H9 (cell line): ENCODE data around the gene RNU6-9. TPM values are rescaled to one million over a fixed set of nuclear protein-coding genes. Genes with fewer than 3 reads are reported as not detected.

Experiments
- DNase-seq: peaks from one replicate; pipeline ENCODE4 v3.0.0-alpha.2; 2017
- H2AFZ ChIP-seq: one replicate; pipeline ENCODE4 v1.6.1; 2013; ENCODE audit warnings: mild to moderate bottlenecking, low read length, control low read depth, moderate library complexity
- H2AK5ac ChIP-seq: 2 replicates; pipeline ENCODE4 v1.6.1; 2013; ENCODE audit warnings: low read length, control low read depth, mixed read lengths; ENCODE audit not compliant: insufficient read length
- H2BK120ac ChIP-seq: one replicate; pipeline ENCODE4 v1.6.1; 2013; ENCODE audit warnings: low read depth, mild to moderate bottlenecking, low read length, control low read depth, inconsistent platforms; ENCODE audit not compliant: poor library complexity, severe bottlenecking
- H2BK12ac ChIP-seq: 2 replicates; pipeline ENCODE4 v1.6.1; 2013; ENCODE audit warnings: low read length, control low read depth, mixed read lengths, low read depth; ENCODE audit not compliant: insufficient read length
- H2BK15ac ChIP-seq: 2 replicates; pipeline ENCODE4 v1.6.1; 2013; ENCODE audit warnings: low read depth, low read length, control low read depth
- H2BK20ac ChIP-seq: one replicate; pipeline ENCODE4 v1.6.1; 2013; ENCODE audit warnings: low read depth, mild to moderate bottlenecking, low read length, control low read depth, inconsistent platforms; ENCODE audit not compliant: poor library complexity, severe bottlenecking
- H2BK5ac ChIP-seq: 2 replicates; pipeline ENCODE4 v1.6.1; 2013; ENCODE audit warnings: low read length, control low read depth, mixed read lengths; ENCODE audit not compliant: insufficient read length
- H3K14ac ChIP-seq: 2 replicates; pipeline ENCODE4 v1.6.1; 2013; ENCODE audit warnings: low read length, control low read depth; ENCODE audit not compliant: insufficient read depth
- H3K18ac ChIP-seq: 2 replicates; pipeline ENCODE4 v1.6.1; 2013; ENCODE audit warnings: low read depth, mild to moderate bottlenecking, mixed read lengths, low read length, control low read depth; ENCODE audit not compliant: insufficient read length
- H3K23ac ChIP-seq: 2 replicates; pipeline ENCODE4 v1.6.1; 2013; ENCODE audit warnings: low read length, control low read depth, mixed read lengths, low read depth; ENCODE audit not compliant: insufficient read length
- H3K23me2 ChIP-seq: 2 replicates; pipeline ENCODE4 v1.6.1; 2013; ENCODE audit warnings: low read depth, mild to moderate bottlenecking, mixed read lengths, low read length, control low read depth; ENCODE audit not compliant: insufficient read length, poor library complexity, severe bottlenecking
- H3K27ac ChIP-seq: 2 replicates; pipeline ENCODE4 v1.5.1; 2013; ENCODE audit warnings: low read length, control low read depth, mixed read lengths, low read depth; ENCODE audit not compliant: insufficient read length
- H3K27me3 ChIP-seq: 2 replicates; pipeline ENCODE4 v1.6.1; 2013; ENCODE audit warnings: low read length, control low read depth, inconsistent platforms; ENCODE audit not compliant: insufficient read depth
- H3K4ac ChIP-seq: 2 replicates; pipeline ENCODE4 v1.6.1; 2013; ENCODE audit warnings: low read depth, mild to moderate bottlenecking, control low read depth, inconsistent platforms, low read length, moderate library complexity
- H3K4me1 ChIP-seq: 2 replicates; pipeline ENCODE4 v1.6.1; 2013; ENCODE audit warnings: low read length, control low read depth, inconsistent platforms; ENCODE audit not compliant: insufficient read depth
- H3K4me2 ChIP-seq: 2 replicates; pipeline ENCODE4 v1.6.1; 2013; ENCODE audit warnings: low read length, control low read depth, mixed read lengths; ENCODE audit not compliant: insufficient read length, insufficient read depth
- H3K56ac ChIP-seq: 2 replicates; pipeline ENCODE4 v1.6.1; 2013; ENCODE audit warnings: low read depth, mild to moderate bottlenecking, mixed read lengths, low read length, control low read depth; ENCODE audit not compliant: insufficient read length
- H3K79me1 ChIP-seq: 2 replicates; pipeline ENCODE4 v1.6.1; 2013; ENCODE audit warnings: low read depth, mild to moderate bottlenecking, moderate library complexity, low read length, control low read depth, inconsistent platforms; ENCODE audit not compliant: insufficient read depth, poor library complexity, severe bottlenecking
- H3K79me2 ChIP-seq: 2 replicates; pipeline ENCODE4 v1.6.1; 2013; ENCODE audit warnings: low read length, control low read depth, inconsistent platforms; ENCODE audit not compliant: insufficient read depth
- H3K9ac ChIP-seq: 2 replicates; pipeline ENCODE4 v1.6.1; 2013; ENCODE audit warnings: low read length, control low read depth, mixed read lengths; ENCODE audit not compliant: insufficient read length; ENCODE audit errors: extremely low read depth
- H3K9me3 ChIP-seq: one replicate; pipeline ENCODE4 v1.6.1; 2013; ENCODE audit warnings: low read depth, low read length, inconsistent platforms; ENCODE audit not compliant: control insufficient read depth
- H3T11ph ChIP-seq: one replicate; pipeline ENCODE4 v1.6.1; 2013; ENCODE audit warnings: mild to moderate bottlenecking, low read length, control low read depth, inconsistent platforms
- H4K20me1 ChIP-seq: one replicate; pipeline ENCODE4 v1.6.1; 2013; ENCODE audit not compliant: control insufficient read depth, insufficient read length, insufficient read depth
- H4K5ac ChIP-seq: 2 replicates; pipeline ENCODE4 v1.6.1; 2013; ENCODE audit warnings: low read depth, mild to moderate bottlenecking, mixed read lengths, low read length, control low read depth; ENCODE audit not compliant: insufficient read length
- H4K8ac ChIP-seq: replicated peaks from 2 replicates; pipeline ENCODE4 v1.6.1; 2013; ENCODE audit warnings: low read length, control low read depth, mixed read lengths, low read depth; ENCODE audit not compliant: insufficient read length
- H4K91ac ChIP-seq: 2 replicates; pipeline ENCODE4 v1.6.1; 2013; ENCODE audit warnings: low read depth, mild to moderate bottlenecking, moderate library complexity, mixed read lengths, low read length, control low read depth; ENCODE audit not compliant: insufficient read length
- H3K27ac Mint-ChIP-seq, 3 experiments: 2 replicates in 2 of 3; 3 replicates in 1 of 3; pipeline ENCODE4 v1.8.0; 2020 to 2021; ENCODE audit warnings: mixed read lengths in 3 of 3, mild to moderate bottlenecking in 1 of 3, moderate library complexity in 1 of 3
- H3K27me3 Mint-ChIP-seq: 2 replicates; pipeline ENCODE4 v1.8.0; 2021; ENCODE audit warnings: low read depth, mild to moderate bottlenecking, moderate library complexity, mixed read lengths
- H3K36me3 Mint-ChIP-seq, 3 experiments: 2 replicates in 2 of 3; 3 replicates in 1 of 3; pipeline ENCODE4 v1.8.0; 2020 to 2021; ENCODE audit warnings: low read depth in 3 of 3, mixed read lengths in 3 of 3; ENCODE audit not compliant: insufficient read depth in 1 of 3
- H3K4me1 Mint-ChIP-seq, 2 experiments: 2 replicates each; pipeline ENCODE4 v1.8.0; 2020; ENCODE audit warnings: mixed read lengths in 2 of 2
- H3K4me3 Mint-ChIP-seq, 2 experiments: 2 replicates in 1 of 2; 3 replicates in 1 of 2; pipeline ENCODE4 v1.8.0; 2020 to 2021; ENCODE audit warnings: mild to moderate bottlenecking in 2 of 2, mixed read lengths in 2 of 2, moderate library complexity in 1 of 2
- H3K9me3 Mint-ChIP-seq, 2 experiments: 2 replicates in 1 of 2; 3 replicates in 1 of 2; pipeline ENCODE4 v1.8.0; 2020; ENCODE audit warnings: mild to moderate bottlenecking in 2 of 2, mixed read lengths in 2 of 2, moderate library complexity in 1 of 2
- WGBS: extraction: QIAGEN DNeasy Blood & Tissue Kit; methylation state at CpG from one replicate; pipeline ENCODE4 v1.1.7; 2013; ENCODE audit warnings: missing lambda C conversion rate, low lambda C conversion rate, mixed read lengths; ENCODE audit not compliant: insufficient read length; ENCODE audit errors: extremely low coverage; 5-methylcytosine and 5-hydroxymethylcytosine counted together
- total RNA-seq: library from RNA; stranded (reverse); gene quantifications from 2 replicates; pipeline ENCODE4 v1.2.1, GENCODE V29; 2021
- TF ChIP-seq, protein P1 (sequence below): fragments of 200-600 bp; sonication (generic); conservative IDR thresholded peaks from 3 replicates; pipeline ENCODE4 v1.8.0; 2021; ENCODE audit warnings: antibody characterized with exemption, mild to moderate bottlenecking

The RNU6-9 gene
- total RNA-seq, 1 experiment from 2014 or later: not detected

DNA sequence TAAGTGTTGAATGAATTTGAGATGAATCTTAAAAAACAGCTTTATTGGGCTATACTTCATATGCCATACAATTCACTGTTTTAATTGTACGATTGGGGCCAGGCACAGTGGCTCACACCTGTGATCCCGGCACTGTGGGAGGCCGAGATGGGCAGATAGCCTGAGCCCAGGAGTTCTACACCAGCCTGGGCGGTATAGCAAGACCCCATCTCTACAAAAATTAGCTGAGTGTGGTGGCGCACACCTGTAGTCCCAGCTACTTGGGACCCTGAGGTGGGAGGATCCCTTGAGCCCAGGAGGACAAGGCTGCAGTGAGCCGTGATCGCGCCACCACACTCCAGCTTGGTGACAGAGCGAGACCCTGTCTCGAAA, 42.9 kb downstream of the RNU6-9 start:
- Histone ChIP-seq H4K91ac (no peak overlapping the region), H3T11ph (no peak overlapping the region), H2BK12ac (no peak overlapping the region), H4K20me1 (no peaks in the 10 kb centered on the region), H3K56ac (no peak overlapping the region), H3K23ac (no peak overlapping the region), H2BK5ac (no peak overlapping the region), H3K9ac (no peak overlapping the region), H3K27ac (no peak overlapping the region), H3K9me3 (no peaks in the 10 kb centered on the region), H2BK20ac (no peak overlapping the region), H3K79me1 (peaks cover 2% of the 10 kb centered on the region), H3K14ac (no peak overlapping the region), H3K4me1 (no peaks in the 10 kb centered on the region), H3K79me2 (peaks cover 10% of the 10 kb centered on the region; the same call in 1 of the 2 replicates), H2AK5ac (no peak overlapping the region), H2BK120ac (no peak overlapping the region), H3K4me2 (no peak overlapping the region), H3K18ac (no peak overlapping the region), H3K27me3 (no peaks in the 10 kb centered on the region), H3K23me2 (no peaks in the 10 kb centered on the region), H4K5ac (no peak overlapping the region), H4K8ac (no peak overlapping the region), H2AFZ (no peak overlapping the region), H3K4ac (no peak overlapping the region), H2BK15ac (no peak overlapping the region)
- Mint-ChIP-seq H3K36me3 (peaks cover 10 to 50% (median 37%) of the 10 kb centered on the region in 3 experiments; a peak in 6 of 7 replicates), H3K4me1 (peaks cover 8 to 11% of the 10 kb centered on the region in 2 experiments; a peak in 2 of 4 replicates), H3K27me3 (no peaks in the 10 kb centered on the region), H3K4me3 (no peak overlapping the region), H3K9me3 (no peaks in the 10 kb centered on the region), H3K27ac (no peak overlapping the region)
- no CpG with 5 or more reads among the region's 10 CpGs for WGBS
- DNase-seq: no peak
- TF ChIP-seq, protein P1, sequence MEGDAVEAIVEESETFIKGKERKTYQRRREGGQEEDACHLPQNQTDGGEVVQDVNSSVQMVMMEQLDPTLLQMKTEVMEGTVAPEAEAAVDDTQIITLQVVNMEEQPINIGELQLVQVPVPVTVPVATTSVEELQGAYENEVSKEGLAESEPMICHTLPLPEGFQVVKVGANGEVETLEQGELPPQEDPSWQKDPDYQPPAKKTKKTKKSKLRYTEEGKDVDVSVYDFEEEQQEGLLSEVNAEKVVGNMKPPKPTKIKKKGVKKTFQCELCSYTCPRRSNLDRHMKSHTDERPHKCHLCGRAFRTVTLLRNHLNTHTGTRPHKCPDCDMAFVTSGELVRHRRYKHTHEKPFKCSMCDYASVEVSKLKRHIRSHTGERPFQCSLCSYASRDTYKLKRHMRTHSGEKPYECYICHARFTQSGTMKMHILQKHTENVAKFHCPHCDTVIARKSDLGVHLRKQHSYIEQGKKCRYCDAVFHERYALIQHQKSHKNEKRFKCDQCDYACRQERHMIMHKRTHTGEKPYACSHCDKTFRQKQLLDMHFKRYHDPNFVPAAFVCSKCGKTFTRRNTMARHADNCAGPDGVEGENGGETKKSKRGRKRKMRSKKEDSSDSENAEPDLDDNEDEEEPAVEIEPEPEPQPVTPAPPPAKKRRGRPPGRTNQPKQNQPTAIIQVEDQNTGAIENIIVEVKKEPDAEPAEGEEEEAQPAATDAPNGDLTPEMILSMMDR: no peak
